Islet precursor cell (in vitro differentiated cells): Measurements from ENCODE around the gene GCDH.
A peak's percentile ranks its signal among the peaks of the same experiment; 100 is the strongest.
"Not testable (repeated sequence)": the region's sequence is repeated elsewhere in the genome, so short reads cannot be mapped to it uniquely, and the experiment has no call there.

Experiments used
- DNase-seq: peaks from one replicate; pipeline ENCODE4 v3.0.0-alpha.2; 2018

Gene GCDH

DNA sequence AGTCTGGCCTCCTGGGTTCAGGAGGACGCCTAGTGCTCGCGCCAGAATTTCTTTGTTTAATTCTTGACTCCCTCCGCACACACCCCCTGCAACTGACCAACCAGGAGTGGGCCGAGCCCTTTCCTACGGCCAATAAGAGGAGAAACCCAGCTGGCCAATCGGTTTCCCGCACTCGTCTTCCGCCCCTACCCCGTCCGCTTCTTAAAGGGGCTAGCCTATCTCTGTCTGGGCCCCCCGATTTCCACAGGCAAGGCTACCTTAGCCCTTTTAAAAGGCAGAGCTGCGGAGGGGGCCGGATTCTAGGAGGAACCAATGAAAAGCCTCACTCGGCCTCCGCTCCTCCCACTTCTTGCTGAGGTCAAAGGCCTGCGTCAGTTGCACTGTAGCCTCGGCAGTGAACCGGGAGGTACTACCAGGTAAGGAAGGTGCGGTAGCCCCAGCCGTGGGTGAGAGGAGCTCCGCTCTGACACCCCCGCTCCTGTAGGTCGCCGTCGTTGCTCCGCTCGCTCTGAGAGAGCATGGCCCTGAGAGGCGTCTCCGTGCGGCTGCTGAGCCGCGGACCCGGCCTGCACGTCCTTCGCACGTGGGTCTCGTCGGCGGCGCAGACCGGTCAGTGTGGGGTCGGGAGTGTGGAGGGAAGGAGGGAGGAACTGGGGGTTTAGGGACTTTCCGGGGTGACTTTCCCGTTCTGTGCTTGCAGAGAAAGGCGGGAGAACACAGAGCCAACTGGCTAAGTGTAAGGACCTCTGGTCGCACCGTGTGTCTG is at the start of gene GCDH:
Gene GCDH, plus strand, starts transcription at position 374 of the 766 bp plus-strand sequence. Its CDS starts 145 bp downstream, at position 519.
- DNase-seq = peak; percentile 99

DNA sequence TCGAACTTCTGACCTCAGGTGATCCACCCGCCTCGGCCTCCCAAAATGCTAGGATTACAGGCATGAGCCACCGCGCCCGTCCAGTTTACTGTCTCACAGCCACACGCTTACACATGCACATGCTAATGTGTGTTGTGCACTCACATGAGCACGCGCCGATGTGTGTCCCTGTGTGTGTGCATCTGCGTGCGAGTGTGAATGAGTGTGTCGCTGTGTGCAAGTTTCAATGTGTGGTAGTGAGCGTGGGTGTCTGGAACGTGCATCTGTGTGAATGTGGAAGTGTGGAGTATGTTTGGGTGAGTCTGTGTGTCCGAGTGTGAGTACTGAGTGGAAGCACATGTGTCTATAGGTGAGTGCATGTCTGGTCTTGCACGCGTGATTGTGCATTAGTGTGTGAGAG is 48.4 kb upstream of the GCDH start:
- no peak for DNase-seq

DNA sequence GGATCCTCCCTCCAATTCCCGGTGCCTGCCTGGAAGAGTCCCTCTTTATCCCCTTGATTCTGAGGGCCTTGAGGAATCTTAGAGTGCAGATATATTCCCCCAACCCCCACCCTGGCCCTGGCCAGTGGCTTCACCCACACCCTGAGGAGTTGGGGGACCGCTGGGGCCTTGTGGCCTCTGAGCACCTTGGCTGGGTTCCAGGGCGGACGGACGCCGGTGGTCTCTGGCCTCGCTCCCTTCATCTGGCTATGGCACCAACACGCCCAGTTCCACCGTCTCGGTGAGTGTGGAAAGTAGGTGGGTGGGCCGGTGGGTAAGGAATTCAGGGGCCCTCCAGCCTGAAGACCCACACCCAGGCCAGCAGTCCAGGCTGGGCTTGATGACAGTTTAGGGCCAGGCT is 47.6 kb upstream of the GCDH start:
- DNase-seq = no peak

DNA sequence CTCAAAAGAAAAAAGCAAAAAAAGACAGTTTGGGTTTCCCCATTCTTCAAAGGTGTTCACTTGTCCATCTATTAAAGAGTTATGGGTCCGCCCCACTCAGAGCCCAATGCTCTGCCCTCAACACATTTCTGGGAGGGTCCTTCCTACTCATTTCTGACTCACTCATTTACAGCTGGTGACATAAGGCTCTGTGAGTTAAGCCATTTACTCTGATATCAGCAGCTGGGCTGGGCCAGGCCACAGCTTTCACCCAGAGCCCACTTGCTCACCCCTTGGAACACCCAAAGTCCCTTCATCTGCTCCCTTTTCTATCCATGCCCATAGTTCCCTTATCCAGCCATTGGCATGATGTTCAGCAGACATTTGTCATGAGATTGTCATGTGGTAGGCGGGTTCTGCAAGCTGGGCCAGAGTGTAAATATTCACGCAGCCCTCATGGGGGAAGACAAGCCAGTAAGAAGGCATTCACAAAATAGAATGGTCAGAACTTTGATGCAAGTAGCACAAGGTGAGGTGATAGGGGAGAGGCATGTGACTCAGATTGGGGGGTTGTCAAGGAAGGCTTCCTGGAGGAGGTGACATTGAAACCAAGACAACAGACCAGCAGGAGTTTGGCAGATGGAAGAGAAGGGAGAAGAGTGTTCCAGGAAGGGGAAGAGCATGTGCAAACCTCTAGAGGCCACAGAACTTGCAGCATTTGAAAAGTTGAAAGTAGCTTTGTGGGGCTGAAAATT is 46.8 kb upstream of the GCDH start:
- no peak for DNase-seq

DNA sequence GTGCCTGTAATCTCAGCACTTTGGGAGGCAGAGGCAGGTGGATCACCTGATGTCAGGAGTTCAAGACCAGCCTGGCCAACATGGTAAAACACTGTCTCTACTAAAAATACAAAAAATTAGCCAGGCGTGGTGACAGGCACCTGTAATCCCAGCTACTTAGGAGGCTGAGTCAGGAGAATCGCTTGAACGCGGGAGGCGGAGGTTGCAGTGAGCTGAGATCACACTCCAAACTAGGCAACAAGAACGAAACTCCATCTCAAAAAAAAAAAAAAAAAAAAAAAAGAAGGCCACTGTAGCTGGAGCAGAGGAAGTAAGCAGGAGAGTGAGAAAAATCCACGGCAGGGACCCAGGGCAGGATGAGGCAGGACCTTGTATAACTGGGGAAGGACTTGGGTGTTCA is 44.3 kb upstream of the GCDH start:
- not testable (repeated sequence) for DNase-seq

DNA sequence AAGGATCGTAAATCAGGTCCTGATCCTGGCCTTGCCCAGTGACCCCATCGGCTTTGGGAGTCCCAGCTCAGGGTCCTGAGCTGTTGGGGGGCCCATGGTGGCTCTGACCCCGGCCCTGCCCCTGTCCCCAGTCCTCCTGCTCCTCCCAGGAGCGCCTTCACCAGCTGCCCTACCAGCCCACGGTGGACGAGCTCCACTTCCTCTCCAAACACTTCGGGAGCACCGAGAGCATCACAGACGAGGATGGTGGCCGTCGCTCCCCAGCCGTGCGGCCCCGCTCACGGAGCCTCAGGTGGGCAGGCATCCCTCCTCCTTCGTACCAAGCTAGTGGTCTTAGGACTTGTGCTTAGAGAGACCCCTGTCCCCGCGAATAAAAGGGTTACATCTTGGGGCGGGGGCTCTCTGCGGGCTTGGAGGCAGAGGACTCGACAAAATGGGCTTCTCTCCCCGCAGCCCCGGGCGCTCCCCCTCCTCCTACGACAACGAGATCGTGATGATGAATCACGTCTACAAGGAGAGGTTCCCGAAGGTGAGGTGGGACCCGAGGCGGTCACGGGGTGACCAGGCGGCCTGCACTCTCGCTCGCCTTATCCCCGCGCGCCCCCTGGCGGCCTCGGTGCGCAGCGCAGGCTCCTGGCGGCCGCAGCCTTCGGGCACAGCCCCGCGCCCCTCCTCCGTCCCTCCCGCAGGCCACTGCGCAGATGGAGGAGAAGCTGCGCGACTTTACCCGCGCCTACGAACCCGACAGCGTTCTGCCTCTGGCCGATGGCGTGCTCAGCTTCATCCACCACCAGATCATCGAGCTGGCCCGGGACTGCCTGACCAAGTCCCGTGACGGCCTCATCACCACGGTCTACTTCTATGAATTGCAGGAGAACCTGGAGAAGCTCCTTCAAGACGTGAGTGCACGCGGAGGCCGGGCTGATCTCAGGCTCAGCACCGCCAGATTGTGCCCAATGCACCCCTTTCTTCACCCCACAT is 43.5 kb upstream of the GCDH start:
- DNase-seq = peak; percentile 94

DNA sequence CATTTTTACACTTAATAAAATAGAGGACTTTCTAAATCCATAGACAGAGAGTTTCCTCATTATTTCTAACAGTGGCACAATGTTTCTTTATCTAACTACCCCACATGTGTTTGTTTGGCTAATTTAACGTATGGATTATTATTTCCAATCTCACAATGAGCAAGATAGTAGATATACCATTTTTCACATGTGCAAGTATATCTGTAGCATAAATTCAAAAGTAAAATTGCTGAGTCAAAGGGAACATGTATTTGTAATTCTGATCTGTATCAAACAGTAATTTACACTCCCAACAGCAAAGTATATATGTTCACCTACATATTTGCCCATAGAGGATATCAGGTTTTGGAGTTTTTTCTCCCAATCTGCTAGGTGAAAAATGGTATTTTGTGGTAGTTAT is 34.3 kb upstream of the GCDH start:
- DNase-seq = no peak

DNA sequence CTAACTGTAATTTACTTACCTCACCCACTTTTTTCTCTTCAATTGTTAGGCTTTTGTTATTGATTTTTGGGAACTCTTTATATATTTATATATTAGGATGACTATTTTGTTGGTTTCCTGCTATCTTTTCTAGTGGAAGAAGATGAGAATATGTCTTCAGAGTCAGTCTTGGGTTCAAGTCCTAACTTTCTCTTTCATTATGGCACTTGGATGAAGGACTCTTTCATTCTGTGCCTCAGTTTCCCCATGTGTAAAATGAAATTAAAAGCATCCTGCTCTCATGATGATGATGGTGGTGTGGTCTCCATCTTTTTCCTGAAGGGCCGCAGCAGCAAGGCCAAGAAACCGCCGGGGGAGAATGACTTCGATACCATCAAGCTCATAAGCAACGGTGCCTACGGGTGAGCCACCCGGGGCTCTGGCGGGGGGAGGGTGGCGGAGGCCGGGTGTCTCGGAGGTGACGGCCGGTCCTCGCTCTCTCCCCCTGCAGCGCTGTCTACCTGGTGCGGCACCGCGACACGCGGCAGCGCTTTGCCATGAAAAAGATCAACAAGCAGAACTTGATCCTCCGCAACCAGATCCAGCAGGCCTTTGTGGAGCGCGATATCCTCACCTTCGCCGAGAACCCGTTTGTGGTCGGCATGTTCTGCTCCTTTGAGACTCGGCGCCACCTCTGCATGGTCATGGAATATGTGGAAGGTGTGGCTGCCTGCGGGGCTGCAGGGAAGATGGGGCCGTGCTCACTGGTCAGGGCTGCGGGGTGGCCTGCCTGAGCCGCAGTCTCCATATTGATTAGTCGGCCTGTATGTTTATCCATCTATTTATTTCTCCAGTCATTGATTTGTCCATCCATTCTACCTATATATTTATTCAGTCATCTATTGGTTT is 32.7 kb upstream of the GCDH start:
- DNase-seq = no peak

DNA sequence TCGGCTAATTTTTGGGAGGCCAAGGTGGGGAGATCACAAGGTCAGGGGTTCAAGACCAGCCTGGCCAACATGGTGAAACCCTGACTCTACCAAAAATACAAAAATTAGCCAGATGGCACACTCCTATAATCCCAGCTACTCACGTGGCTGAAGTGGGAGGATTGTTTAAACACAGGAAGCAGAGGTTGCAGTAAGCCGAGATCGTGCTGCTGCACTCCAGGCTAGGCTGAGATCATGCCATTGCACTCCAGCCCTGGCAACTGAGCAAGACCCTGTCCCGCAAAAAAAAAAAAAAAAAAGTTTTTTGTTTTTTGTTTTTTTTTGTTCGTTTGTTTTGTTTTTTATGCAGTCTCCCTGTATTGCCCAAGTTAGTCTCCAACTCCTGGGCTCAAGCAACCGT is 31.4 kb upstream of the GCDH start:
- DNase-seq = no peak

DNA sequence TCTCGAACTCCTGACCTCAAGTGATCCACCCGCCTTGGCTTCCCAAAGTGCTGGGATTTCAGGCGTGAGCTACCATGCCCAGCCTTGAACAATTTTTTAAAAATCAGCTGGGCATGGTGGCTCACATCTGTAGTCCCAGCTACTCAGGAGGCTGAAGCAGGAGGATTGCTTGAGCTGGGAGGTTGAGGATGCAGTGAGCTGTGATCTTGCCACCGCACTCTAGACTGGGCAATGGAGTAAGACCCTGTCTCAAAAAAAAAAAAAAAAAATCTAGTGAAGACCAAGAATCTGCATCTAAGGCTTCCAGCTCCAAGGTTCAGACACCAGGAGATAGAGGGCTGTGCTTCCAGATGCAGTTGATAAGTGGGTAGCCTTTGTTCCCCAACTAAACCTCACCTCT is 26.8 kb upstream of the GCDH start:
- no peak for DNase-seq

DNA sequence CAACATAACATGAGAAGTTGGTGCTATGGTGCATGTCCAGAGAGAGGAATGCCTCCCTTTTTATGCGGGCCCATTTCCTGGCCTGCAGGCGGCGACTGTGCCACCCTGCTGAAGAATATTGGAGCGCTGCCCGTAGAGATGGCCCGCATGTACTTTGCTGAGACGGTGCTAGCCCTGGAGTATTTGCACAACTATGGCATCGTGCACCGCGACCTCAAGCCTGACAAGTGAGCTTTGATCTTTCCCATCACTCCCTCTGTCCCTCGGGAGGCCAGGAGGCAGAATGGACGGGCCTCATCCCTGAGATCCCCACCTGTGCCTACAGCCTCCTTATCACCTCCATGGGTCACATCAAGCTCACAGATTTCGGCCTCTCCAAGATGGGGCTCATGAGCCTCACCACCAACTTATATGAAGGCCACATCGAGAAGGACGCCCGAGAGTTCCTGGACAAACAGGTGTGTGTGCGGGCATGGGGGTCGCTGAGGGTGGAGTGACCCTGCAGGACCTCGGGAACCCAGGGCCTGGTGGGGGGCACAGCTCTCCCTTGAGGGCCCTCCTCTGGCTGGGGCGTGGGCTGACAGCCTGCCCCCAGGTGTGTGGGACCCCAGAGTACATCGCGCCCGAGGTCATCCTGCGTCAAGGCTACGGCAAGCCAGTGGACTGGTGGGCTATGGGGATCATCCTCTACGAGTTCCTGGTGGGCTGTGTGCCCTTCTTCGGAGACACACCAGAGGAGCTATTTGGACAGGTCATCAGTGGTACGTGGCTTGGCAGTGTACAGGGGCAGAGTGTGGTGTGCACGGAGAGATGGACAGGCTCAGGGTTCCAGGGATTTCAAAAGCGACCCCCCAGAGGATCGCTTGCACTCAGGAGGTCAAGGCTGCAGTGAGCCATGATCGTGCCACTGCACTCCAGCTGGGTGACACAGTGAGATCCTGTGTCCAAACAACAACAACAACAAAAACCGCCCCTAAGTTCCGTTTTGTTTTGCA is 25.9 kb upstream of the GCDH start:
- DNase-seq = peak; percentile 45

DNA sequence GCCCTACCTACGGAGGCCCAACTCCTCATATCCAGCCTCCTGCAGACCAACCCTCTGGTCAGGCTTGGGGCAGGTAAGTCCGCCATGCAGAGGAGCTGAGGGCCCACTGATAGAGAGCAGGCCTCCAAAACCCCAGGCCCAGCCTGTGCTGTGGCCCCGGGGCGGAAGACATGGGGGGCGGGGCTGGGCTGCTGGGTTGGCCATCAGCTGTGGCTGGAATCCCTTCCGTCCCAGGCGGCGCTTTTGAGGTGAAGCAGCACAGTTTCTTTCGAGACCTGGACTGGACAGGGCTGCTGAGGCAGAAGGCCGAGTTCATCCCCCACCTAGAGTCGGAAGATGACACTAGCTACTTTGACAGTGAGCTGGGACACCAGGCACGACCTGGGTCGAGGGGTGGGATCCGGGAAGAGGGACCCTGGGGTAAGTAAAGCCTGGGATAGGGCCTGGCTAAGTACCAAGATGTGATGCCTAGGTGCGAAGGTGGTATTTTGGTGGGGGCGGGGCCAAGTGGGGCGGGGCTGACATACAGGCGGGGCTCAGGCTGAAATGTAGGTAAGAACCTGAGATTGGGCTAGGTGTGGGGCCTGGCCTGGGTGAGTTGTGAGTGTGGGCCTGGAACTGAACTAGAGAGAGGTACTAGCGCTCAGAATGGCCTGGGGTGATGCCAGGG is 25.1 kb upstream of the GCDH start:
- DNase-seq = peak; percentile 78

DNA sequence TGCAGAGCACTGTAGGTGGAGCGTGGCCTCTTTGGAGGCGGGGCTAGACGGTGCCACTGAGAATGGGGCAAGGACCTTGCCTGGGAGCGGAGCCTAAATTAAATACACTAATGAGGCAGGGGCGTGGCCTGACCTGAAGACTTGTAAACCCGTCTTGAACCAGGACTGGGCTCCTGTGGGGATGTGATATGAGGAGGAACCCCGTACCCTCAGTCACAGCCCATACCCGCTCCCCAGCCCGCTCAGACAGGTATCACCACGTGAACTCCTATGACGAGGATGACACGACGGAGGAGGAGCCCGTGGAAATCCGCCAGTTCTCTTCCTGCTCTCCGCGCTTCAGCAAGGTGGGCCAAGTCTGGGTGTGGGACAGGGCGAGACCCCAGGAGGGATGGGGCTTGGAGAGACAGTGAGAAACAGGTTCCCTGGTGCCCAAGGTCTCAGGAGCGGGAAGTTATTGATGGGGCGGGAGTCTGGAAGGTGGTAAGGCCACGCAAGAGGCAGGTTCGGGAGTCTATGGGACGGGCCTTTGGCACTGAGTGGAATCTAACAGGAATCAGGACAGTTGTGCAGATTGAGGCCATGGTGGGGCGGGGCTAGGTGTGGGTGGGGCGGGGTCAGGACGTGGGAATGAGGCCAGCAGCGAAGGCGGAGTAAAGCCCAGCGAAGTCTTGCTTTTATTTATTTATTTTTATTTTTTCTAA is 24.4 kb upstream of the GCDH start:
- no peak for DNase-seq

DNA sequence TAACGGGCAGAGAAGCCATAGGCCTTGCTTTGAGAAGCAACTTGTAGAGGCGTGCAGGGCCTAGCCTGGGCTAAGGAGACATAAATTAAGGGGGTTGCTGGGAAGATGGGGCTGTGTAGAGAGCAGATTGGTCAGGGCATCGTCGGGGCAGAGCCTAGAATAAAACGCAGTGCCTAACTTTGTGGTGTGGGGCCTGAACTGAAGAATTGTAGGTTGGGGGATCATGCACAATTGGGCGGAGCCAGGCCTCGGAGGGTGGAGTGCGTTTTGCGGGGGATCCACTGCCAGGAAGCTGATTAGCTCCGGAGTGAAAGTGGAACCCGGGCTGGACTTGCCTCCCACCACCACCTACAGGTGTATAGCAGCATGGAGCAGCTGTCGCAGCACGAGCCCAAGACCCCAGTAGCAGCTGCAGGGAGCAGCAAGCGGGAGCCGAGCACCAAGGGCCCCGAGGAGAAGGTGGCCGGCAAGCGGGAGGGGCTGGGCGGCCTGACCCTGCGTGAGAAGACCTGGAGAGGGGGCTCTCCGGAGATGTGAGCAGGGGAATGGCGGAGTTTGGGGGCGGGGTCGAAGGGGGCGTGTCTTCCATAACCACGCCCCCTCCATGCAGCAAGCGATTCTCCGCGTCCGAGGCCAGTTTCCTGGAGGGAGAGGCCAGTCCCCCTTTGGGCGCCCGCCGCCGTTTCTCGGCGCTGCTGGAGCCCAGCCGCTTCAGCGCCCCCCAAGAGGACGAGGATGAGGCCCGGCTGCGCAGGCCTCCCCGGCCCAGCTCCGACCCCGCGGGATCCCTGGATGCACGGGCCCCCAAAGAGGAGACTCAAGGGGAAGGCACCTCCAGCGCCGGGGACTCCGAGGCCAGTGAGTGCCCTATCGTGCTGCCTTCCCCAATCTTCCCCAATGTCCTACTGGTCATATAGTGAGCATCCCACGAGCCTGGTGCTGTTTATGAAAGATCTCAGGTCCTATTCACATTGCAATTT is 23.6 kb upstream of the GCDH start:
- peak; percentile 93 for DNase-seq

DNA sequence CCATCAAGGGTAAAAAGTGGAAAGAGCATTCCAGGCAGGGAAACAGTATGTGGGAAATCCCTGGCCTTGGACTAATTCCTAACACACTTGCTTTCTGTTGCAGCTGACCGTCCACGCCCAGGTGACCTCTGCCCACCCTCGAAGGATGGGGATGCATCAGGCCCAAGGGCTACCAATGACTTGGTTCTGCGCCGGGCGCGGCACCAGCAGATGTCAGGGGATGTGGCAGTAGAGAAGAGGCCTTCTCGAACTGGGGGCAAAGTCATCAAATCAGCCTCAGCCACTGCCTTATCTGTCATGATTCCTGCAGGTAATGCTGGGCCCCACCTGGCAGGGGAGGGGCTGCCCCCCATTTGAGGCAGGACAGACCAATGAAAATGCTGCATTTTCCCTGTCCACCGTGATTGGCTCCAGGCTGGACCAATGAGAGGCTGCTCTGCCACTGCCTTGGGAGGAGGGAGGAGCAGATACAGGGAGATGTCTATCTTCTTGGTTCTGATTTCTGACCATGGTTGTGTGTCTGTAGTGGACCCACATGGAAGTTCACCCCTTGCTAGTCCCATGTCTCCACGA is 22.3 kb upstream of the GCDH start:
- DNase-seq = peak; percentile 52

DNA sequence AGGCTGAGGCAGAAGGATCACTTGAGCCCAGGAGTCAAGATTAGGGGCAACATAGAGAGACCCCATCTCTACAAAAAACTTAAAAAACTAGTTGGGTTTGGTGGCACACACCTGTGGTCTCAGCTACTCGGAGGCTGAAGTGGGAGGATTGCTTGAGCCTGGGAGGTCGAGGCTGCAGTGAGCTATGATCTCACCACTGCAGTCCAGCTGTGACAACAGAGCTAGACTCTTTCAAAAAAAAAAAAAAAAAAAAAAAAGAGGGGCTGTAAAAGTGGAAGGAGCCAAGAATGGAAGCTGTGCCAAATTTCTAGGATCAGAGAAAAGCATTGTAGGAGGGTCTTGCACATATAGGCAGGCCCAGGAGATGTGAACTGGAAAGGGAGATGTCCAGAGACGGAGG is 19.3 kb upstream of the GCDH start:
- no peak for DNase-seq

DNA sequence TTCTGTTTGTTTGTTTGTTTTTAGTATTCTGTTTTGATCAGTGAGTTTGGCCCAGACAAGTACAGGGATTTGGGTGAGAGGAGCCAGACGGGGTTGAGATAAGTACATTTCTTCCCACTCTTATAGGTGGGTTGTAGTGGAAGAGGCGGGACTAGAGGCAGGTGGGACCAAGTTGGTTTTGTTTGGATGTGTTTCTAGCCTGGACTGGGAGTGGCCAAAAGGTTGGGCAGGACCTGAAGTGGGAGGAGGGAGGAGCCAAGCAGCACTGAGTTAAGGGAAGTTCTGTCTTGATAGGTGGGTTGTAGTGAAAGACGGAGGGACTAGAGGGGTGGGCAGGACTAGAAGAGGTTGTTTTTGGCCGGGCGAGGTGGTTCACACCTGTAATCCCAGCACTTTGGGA is 18.7 kb upstream of the GCDH start:
- no peak for DNase-seq
